GM23338 (cell line): Measurements from ENCODE around the gene CSTPP1. TPM values are rescaled to one million over a fixed set of nuclear protein-coding genes. Genes with fewer than 3 reads are reported as not detected.

ENCODE experiments used
- ATAC-seq: fragments of 200-7000 bp; cut with Tn5 transposase; 3 replicates; pipeline ENCODE4 v1.9.1; 2020
- DNase-seq: peaks from one replicate; pipeline ENCODE4 v3.0.0-alpha.2; 2015; ENCODE audit warnings: low spot score
- H2AFZ ChIP-seq: fragments of 200-600 bp; sonication (generic); 2 replicates; pipeline ENCODE4 v1.8.0; 2016; ENCODE audit warnings: antibody characterized with exemption, mild to moderate bottlenecking, moderate library complexity
- H3F3A ChIP-seq: fragments of 200-600 bp; sonication (generic); replicated peaks from 2 replicates; pipeline ENCODE4 v1.8.0; 2017; ENCODE audit warnings: antibody characterized with exemption, mixed run types, low read depth
- H3K27ac ChIP-seq: fragments of 200-600 bp; sonication (generic); 2 replicates; pipeline ENCODE4 v1.6.1; 2016; ENCODE audit warnings: low read depth
- H3K27me3 ChIP-seq: fragments of 200-600 bp; sonication (generic); 2 replicates; pipeline ENCODE4 v1.8.0; 2016; ENCODE audit warnings: mild to moderate bottlenecking, mixed run types, moderate library complexity; ENCODE audit not compliant: insufficient read depth
- H3K36me3 ChIP-seq: fragments of 200-600 bp; sonication (generic); 2 replicates; pipeline ENCODE4 v1.8.0; 2016; ENCODE audit warnings: mild to moderate bottlenecking; ENCODE audit not compliant: insufficient read depth
- H3K4me1 ChIP-seq: fragments of 200-600 bp; sonication (generic); 2 replicates; pipeline ENCODE4 v1.8.0; 2016; ENCODE audit warnings: mild to moderate bottlenecking, moderate library complexity; ENCODE audit not compliant: insufficient read depth
- H3K4me2 ChIP-seq: fragments of 200-600 bp; sonication (generic); 2 replicates; pipeline ENCODE4 v1.7.1; 2017; ENCODE audit warnings: mixed run types
- H3K4me3 ChIP-seq: fragments of 200-600 bp; sonication (generic); 2 replicates; pipeline ENCODE4 v1.6.1; 2016; ENCODE audit warnings: mixed run types
- H3K79me2 ChIP-seq: fragments of 200-600 bp; sonication (generic); replicated peaks from 2 replicates; pipeline ENCODE4 v1.8.0; 2017; ENCODE audit warnings: mild to moderate bottlenecking; ENCODE audit not compliant: insufficient read depth
- H3K9me2 ChIP-seq: fragments of 200-600 bp; sonication (generic); 2 replicates; pipeline ENCODE4 v1.8.0; 2017; ENCODE audit not compliant: insufficient read depth
- H4K20me1 ChIP-seq: fragments of 200-600 bp; sonication (generic); replicated peaks from 2 replicates; pipeline ENCODE4 v1.8.0; 2017; ENCODE audit warnings: mild to moderate bottlenecking; ENCODE audit not compliant: insufficient read depth
- H3K27ac Mint-ChIP-seq: 2 replicates; pipeline ENCODE4 v1.8.0; 2020; ENCODE audit warnings: inconsistent platforms, mild to moderate bottlenecking, moderate library complexity, mixed read lengths
- H3K27me3 Mint-ChIP-seq: 3 replicates; pipeline ENCODE4 v1.8.0; 2022; ENCODE audit warnings: low read depth, mild to moderate bottlenecking, moderate library complexity, mixed read lengths, inconsistent platforms; ENCODE audit not compliant: insufficient read depth, poor library complexity
- H3K36me3 Mint-ChIP-seq: 3 replicates; pipeline ENCODE4 v1.8.0; 2021; ENCODE audit warnings: low read depth, mild to moderate bottlenecking, inconsistent platforms, moderate library complexity, mixed read lengths
- H3K4me1 Mint-ChIP-seq: 3 replicates; pipeline ENCODE4 v1.8.0; 2020; ENCODE audit warnings: mild to moderate bottlenecking, inconsistent platforms, mixed read lengths
- H3K4me3 Mint-ChIP-seq: 3 replicates; pipeline ENCODE4 v1.8.0; 2021; ENCODE audit warnings: moderate library complexity, mild to moderate bottlenecking, inconsistent platforms, mixed read lengths
- H3K9me3 Mint-ChIP-seq: 3 replicates; pipeline ENCODE4 v1.8.0; 2020; ENCODE audit warnings: moderate library complexity, mild to moderate bottlenecking, inconsistent platforms, mixed read lengths
- CREB1 ChIP-seq: fragments of 250-450 bp; sonication (Bioruptor Pico); IDR thresholded peaks from 2 replicates; pipeline ENCODE4 v1.5.0; 2020; ENCODE audit warnings: low read depth, mild to moderate bottlenecking, moderate library complexity
- JUNB ChIP-seq: IDR thresholded peaks from one replicate; pipeline ENCODE4 v1.6.1; 2016; ENCODE audit warnings: antibody characterized with exemption; ENCODE audit not compliant: unreplicated experiment
- POLR2AphosphoS5 ChIP-seq: IDR thresholded peaks from 2 replicates; pipeline ENCODE4 v1.6.1; 2016; ENCODE audit warnings: antibody characterized with exemption, low read depth
- REST ChIP-seq: IDR thresholded peaks from one replicate; pipeline ENCODE4 v1.6.1; 2018; ENCODE audit warnings: antibody characterized with exemption; ENCODE audit not compliant: unreplicated experiment
- STAT1 ChIP-seq: IDR thresholded peaks from one replicate; pipeline ENCODE4 v1.6.1; 2016; ENCODE audit warnings: antibody characterized with exemption; ENCODE audit not compliant: unreplicated experiment
- ZNF114 ChIP-seq: fragments of 250-450 bp; sonication (Bioruptor Pico); IDR thresholded peaks from 2 replicates; pipeline ENCODE4 v1.5.0; 2020; ENCODE audit warnings: mild to moderate bottlenecking, moderate library complexity
- ZNF331 ChIP-seq: fragments of 250-450 bp; sonication (Bioruptor Pico); IDR thresholded peaks from 2 replicates; pipeline ENCODE4 v1.5.0; 2020; ENCODE audit warnings: low read depth, mild to moderate bottlenecking, moderate library complexity
- ZNF462 ChIP-seq: fragments of 250-450 bp; sonication (Bioruptor Pico); IDR thresholded peaks from 2 replicates; pipeline ENCODE4 v1.5.0; 2020; ENCODE audit warnings: mild to moderate bottlenecking, moderate library complexity
- polyA plus RNA-seq: library from polyadenylated mRNA; unstranded; fragments of >200 nt; fragmentation: Nextera tagmentation; extraction: Ambion mirVana; gene quantifications from 2 replicates; pipeline ENCODE4 v1.2.1, GENCODE V29; 2016
- total RNA-seq: library from RNA; depleted of rRNA; stranded (reverse); fragments of >200 nt; shearing (Covaris generic); gene quantifications from 2 replicates; pipeline ENCODE4 v1.2.3, GENCODE V29; 2014
- TF ChIP-seq, protein P1 (sequence below), 2 experiments: fragments of 200-600 bp in 1 of 2; sonication (generic) in 1 of 2; conservative IDR thresholded peaks; 2 replicates each; pipeline versions ENCODE4 v1.5.1 to v1.6.1; 2016 to 2017; ENCODE audit warnings: antibody characterized with exemption in 2 of 2, low read depth in 2 of 2, mild to moderate bottlenecking in 2 of 2, moderate library complexity in 1 of 2

The CSTPP1 gene
- total and polyA plus RNA-seq, 2 experiments from 2014 or later: 23.5 to 42.6 TPM

- TF ChIP-seq ZNF462 (CRISPR knock-in tag) (no peak), ZNF331 (CRISPR knock-in tag) (no peak)
- TF ChIP-seq, protein P1, sequence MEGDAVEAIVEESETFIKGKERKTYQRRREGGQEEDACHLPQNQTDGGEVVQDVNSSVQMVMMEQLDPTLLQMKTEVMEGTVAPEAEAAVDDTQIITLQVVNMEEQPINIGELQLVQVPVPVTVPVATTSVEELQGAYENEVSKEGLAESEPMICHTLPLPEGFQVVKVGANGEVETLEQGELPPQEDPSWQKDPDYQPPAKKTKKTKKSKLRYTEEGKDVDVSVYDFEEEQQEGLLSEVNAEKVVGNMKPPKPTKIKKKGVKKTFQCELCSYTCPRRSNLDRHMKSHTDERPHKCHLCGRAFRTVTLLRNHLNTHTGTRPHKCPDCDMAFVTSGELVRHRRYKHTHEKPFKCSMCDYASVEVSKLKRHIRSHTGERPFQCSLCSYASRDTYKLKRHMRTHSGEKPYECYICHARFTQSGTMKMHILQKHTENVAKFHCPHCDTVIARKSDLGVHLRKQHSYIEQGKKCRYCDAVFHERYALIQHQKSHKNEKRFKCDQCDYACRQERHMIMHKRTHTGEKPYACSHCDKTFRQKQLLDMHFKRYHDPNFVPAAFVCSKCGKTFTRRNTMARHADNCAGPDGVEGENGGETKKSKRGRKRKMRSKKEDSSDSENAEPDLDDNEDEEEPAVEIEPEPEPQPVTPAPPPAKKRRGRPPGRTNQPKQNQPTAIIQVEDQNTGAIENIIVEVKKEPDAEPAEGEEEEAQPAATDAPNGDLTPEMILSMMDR (conservative IDR thresholded peaks at IDR 0.05; ENCODE audit: low read depth in 2 of 2): no peak
These were observed 229.8 kb downstream of the CSTPP1 start (continued) for GRCh38 chr11:47166368-47166767.

DNA sequence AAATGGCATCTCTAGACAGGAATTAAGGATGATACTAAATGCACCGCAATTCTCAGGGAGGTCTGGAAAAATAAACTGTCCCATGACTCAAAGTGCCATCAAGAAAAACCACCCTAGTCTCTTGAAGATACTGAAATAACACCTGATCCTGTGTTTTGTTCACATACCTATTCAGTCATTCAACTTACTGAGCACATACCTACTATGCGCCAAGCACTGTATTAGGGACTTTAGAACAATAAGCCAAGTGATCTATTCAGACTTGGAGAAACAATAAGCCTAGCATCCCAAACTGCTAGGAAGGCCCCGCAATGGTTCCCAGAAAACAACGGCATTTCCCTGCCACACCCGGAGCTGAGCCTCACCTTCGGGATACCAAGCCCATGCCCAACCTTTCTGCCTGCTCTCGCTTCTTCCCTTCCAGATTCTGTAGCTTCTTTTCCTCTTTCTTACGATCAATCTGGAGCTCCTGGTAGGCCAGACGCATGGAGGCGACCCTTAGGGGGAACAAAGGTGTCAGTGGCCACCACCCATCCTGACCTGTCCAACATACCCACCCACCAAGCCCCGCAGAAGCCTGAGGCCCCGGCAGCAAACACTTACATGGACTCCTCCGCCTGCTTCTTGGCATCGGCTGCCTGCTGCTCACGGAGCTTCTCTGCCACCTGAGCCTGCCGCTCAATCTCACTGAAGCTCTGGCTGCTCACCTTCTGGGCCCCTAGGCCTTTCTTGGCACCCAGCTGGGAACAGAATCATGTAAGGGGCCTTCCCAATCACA lies 234.7 kb downstream of the CSTPP1 start:
- DNase-seq (no peak), ATAC-seq (no peak)
- Histone ChIP-seq H2AFZ (no peak overlapping the region), H3F3A (0 out of 2 replicates have a peak, but pooled peaks cover 5% of the 10 kb centered on the region), H3K4me2 (no peak overlapping the region), H3K36me3 (peaks cover 42% of the 10 kb centered on the region), H3K9me2 (no peaks in the 10 kb centered on the region), H4K20me1 (peaks cover 26% of the 10 kb centered on the region), H3K4me1 (peaks cover 5% of the 10 kb centered on the region; the same call in 1 of the 2 replicates), H3K79me2 (peaks cover 58% of the 10 kb centered on the region), H3K4me3 (no peak overlapping the region), H3K27ac (no peak overlapping the region), H3K27me3 (no peaks in the 10 kb centered on the region)
- H3K4me1 Mint-ChIP-seq: peaks cover 8% of the 10 kb centered on the region
- H3K4me3 Mint-ChIP-seq: no peak overlapping the region
- H3K9me3 Mint-ChIP-seq: no peaks in the 10 kb centered on the region
- peaks cover 69% of the 10 kb centered on the region for H3K36me3 Mint-ChIP-seq
- peaks cover 9% of the 10 kb centered on the region for H3K27me3 Mint-ChIP-seq
- H3K27ac Mint-ChIP-seq: no peak overlapping the region
- no peak for TF ChIP-seq REST
- TF ChIP-seq CREB1 (CRISPR knock-in tag): no peak
- TF ChIP-seq STAT1: no peak
- no peak for TF ChIP-seq ZNF114 (CRISPR knock-in tag)
- no peak for TF ChIP-seq POLR2AphosphoS5
- TF ChIP-seq JUNB: no peak
